ENCODE data around the gene OR6S1. TPM values are rescaled to one million over a fixed set of nuclear protein-coding genes. Genes with fewer than 3 reads are reported as not detected.

The OR6S1 gene
- total and polyA plus RNA-seq, 10 of the 15 experiments (the other 5 are each of a cell fraction or from before 2014, with no cell fraction given) = 0.22 to 0.67 (median 0.43) TPM; not detected in 4

- ChIA-PET RAD21 (ENCODE audit: unreplicated experiment) (interaction anchor here (1.8 to 6.3 kb wide), 6 partner anchors 12 to 284 kb away, joined by 6 to 77 read pairs (median 15); partner anchors contain the start of genes PIP4P1 and RNASE4), POLR2A (interaction anchor here (1.4 kb wide), 1 partner anchor 52 kb away, joined by 3 read pairs; no protein-coding TSS in a partner anchor), SMC1A (ENCODE audit: uncharacterized antibody, unreplicated experiment) (interaction anchor here (0.9 to 5.2 kb wide), 8 partner anchors 11 to 199 kb away, joined by 4 to 55 read pairs (median 10); partner anchors contain the start of genes RNASE4 and TEP1), CTCF (interaction anchor here (1.6 to 10.3 kb wide), 6 partner anchors 64 to 282 kb away, joined by 4 to 216 read pairs (median 62); partner anchors contain the start of genes ANG, CCNB1IP1, RNASE4 and TEP1)
- Histone ChIP-seq H3K27me3 (replicated peaks in 1 of 2; ENCODE audit: control insufficient read depth in 2 of 2, insufficient read depth in 2 of 2, low read length in 1 of 2) (no peaks in the 10 kb centered on the region), H2AFZ (ENCODE audit: control insufficient read depth, low read depth, low read length) (no peak overlapping the region), H3K79me2 (ENCODE audit: control insufficient read depth, insufficient read depth, low read length) (no peaks in the 10 kb centered on the region), H3K36me3 (ENCODE audit: control insufficient read depth in 2 of 2, insufficient read depth in 2 of 2, low read length in 1 of 2) (no peaks in the 10 kb centered on the region), H3K4me1 (ENCODE audit: control insufficient read depth, insufficient read depth, low read length) (peaks cover 35% of the 10 kb centered on the region), H4K20me1 (ENCODE audit: control insufficient read depth, insufficient read depth) (no peaks in the 10 kb centered on the region), H3K9me3 (replicated peaks; ENCODE audit: control insufficient read depth, insufficient read depth, low read length) (no peaks in the 10 kb centered on the region), H3K9ac (ENCODE audit: control insufficient read depth, insufficient read depth, low read length) (no peak overlapping the region), H3K4me3 (no peak overlapping the region), H3K4me2 (ENCODE audit: control insufficient read depth, insufficient read depth) (0 out of 2 replicates have a peak overlapping the region, but pooled peaks have one; percentile 97), H3K27ac (ENCODE audit: control insufficient read depth, insufficient read depth) (no peak overlapping the region)
- no peak for DNase-seq (ENCODE audit: low read depth, low spot score)
- intact Hi-C loops (cut with micrococcal nuclease; ENCODE audit: unreplicated experiment) = loop anchor here (5.0 kb wide), 2 partner anchors 51 to 269 kb away; partner anchors contain the start of gene PARP2
- ATAC-seq = no peak
- 79% methylated on average over 4 of the region's 4 CpGs for WGBS (ENCODE audit: insufficient coverage, insufficient replicate concordance, low lambda C conversion rate, missing lambda C conversion rate)
- in situ Hi-C loops (cut with MboI) = loop anchor here (5.0 kb wide), 1 partner anchor 199 kb away; the partner anchor contains the start of gene TEP1
- BruUV-seq (replicated peaks) = no TSS peak
- FAIRE-seq = no peak
- TF ChIP-seq NR2C2 (IDR thresholded peaks at IDR 0.05; ENCODE audit: borderline replicate concordance, control insufficient read depth, insufficient read length, low read depth) (no peak), CBX3 (IDR thresholded peaks at IDR 0.05; ENCODE audit: borderline replicate concordance, low read depth) (no peak), BCLAF1 (IDR thresholded peaks at IDR 0.05) (no peak), CHD1 (IDR thresholded peaks at IDR 0.05; ENCODE audit: low read depth, low read length) (no peak), SREBF1 (IDR thresholded peaks at IDR 0.05; ENCODE audit: low read length) (no peak), MXI1 (IDR thresholded peaks at IDR 0.05; ENCODE audit: low read depth, low read length) (no peak), ZNF217 (IDR thresholded peaks at IDR 0.05) (no peak), BRCA1 (IDR thresholded peaks at IDR 0.05; ENCODE audit: low read depth, low read length) (no peak), POLR2AphosphoS2 (IDR thresholded peaks at IDR 0.05; ENCODE audit: low read depth, low read length) (no peak), RELA (IDR thresholded peaks at IDR 0.05; ENCODE audit: borderline replicate concordance, partially characterized antibody) (no peak), ZNF274 (IDR thresholded peaks at IDR 0.05; ENCODE audit: insufficient read depth, insufficient read length) (no peak), ASH2L (IDR thresholded peaks at IDR 0.05; ENCODE audit: borderline replicate concordance, low read depth) (no peak), CBFB (IDR thresholded peaks at IDR 0.05; ENCODE audit: low read depth) (no peak), ZBTB40 (IDR thresholded peaks at IDR 0.05; ENCODE audit: borderline replicate concordance) (no peak), TAF1 (IDR thresholded peaks at IDR 0.05; ENCODE audit: borderline replicate concordance, low read depth, low read length) (no peak), IRF4 (IDR thresholded peaks at IDR 0.05; ENCODE audit: low read depth, low read length) (no peak), ZZZ3 (IDR thresholded peaks at IDR 0.05; ENCODE audit: control insufficient read depth, insufficient read length, low read depth) (no peak)
These were observed 30.2 kb downstream of the OR6S1 start for GRCh38 chr14:20611277-20611676.

All from GM12878 (cell line).